K562 (cell line): Measurements from ENCODE around the gene EML2. TPM values are rescaled to one million over a fixed set of nuclear protein-coding genes. Genes with fewer than 3 reads are reported as not detected.

ENCODE experiments used
- AFF1 ChIP-seq, 2 experiments: fragments of 450-650 bp; IDR thresholded peaks; 2 replicates each; pipeline ENCODE4 v1.6.1; 2018; ENCODE audit warnings: mild to moderate bottlenecking in 2 of 2, low read depth in 1 of 2; ENCODE audit not compliant: partially characterized antibody in 2 of 2
- ATF6 ChIP-seq: sonication (generic); formaldehyde crosslinking; IDR thresholded peaks from 2 replicates; pipeline ENCODE4 v1.4.0; 2020; ENCODE audit warnings: mild to moderate bottlenecking, missing genetic modification reagents
- DIDO1 ChIP-seq: fragments of 450-650 bp; IDR thresholded peaks from 2 replicates; pipeline ENCODE4 v1.6.1; 2016; ENCODE audit warnings: low read depth, missing biosample characterization, missing genetic modification characterization
- E2F6 ChIP-seq, 2 experiments: IDR thresholded peaks; 2 replicates each; pipeline ENCODE4 v1.6.1; 2011; ENCODE audit warnings: borderline replicate concordance in 1 of 2, control low read depth in 1 of 2, low read depth in 1 of 2, low read length in 1 of 2, mild to moderate bottlenecking in 1 of 2, mixed read lengths in 1 of 2, moderate library complexity in 1 of 2; ENCODE audit not compliant: insufficient read depth in 1 of 2, insufficient read length in 1 of 2, poor library complexity in 1 of 2, severe bottlenecking in 1 of 2; ENCODE audit errors: extremely low read depth in 1 of 2
- FOXO4 ChIP-seq: fragments of 450-650 bp; formaldehyde crosslinking; IDR thresholded peaks from 2 replicates; pipeline ENCODE4 v1.4.0; 2020; ENCODE audit warnings: mild to moderate bottlenecking, moderate library complexity
- KAT2B ChIP-seq: IDR thresholded peaks from one replicate; pipeline ENCODE4 v1.6.1; 2012; ENCODE audit warnings: low read depth, mild to moderate bottlenecking, control low read depth, inconsistent platforms, low read length, moderate library complexity
- MBD2 ChIP-seq: sonication (generic); IDR thresholded peaks from 2 replicates; pipeline ENCODE4 v1.6.1; 2016; ENCODE audit warnings: low read depth, borderline replicate concordance
- MEIS2 ChIP-seq: fragments of 450-650 bp; IDR thresholded peaks from 2 replicates; pipeline ENCODE4 v1.6.1; 2014; ENCODE audit warnings: mild to moderate bottlenecking; ENCODE audit not compliant: partially characterized antibody
- MIER1 ChIP-seq: fragments of 450-650 bp; IDR thresholded peaks from 2 replicates; pipeline ENCODE4 v1.6.1; 2016; ENCODE audit warnings: antibody characterized with exemption, mild to moderate bottlenecking, low read depth
- RAD21 ChIP-seq, 2 experiments: fragments of 250-450 bp in 1 of 2; fragments of 450-650 bp in 1 of 2; sonication (Bioruptor Pico) in 1 of 2; formaldehyde crosslinking in 1 of 2; IDR thresholded peaks in 1 of 2; conservative IDR thresholded peaks in 1 of 2; 2 replicates each; pipeline versions ENCODE4 v1.4.0 to v1.8.0; 2020 to 2022; ENCODE audit warnings: mild to moderate bottlenecking in 2 of 2, moderate library complexity in 1 of 2
- RBM17 ChIP-seq: fragments of 200-400 bp; formaldehyde crosslinking; IDR thresholded peaks from 2 replicates; pipeline ENCODE4 v1.6.1; 2017; ENCODE audit warnings: low read depth, mild to moderate bottlenecking, low read length, borderline replicate concordance
- RFX1 ChIP-seq: fragments of 450-650 bp; IDR thresholded peaks from 2 replicates; pipeline ENCODE4 v1.6.1; 2016; ENCODE audit warnings: mild to moderate bottlenecking, moderate library complexity
- SREBF1 ChIP-seq: fragments of 150-350 bp; IDR thresholded peaks from 2 replicates; pipeline ENCODE4 v1.6.1; 2014; ENCODE audit warnings: antibody characterized with exemption, low read depth, low read length, borderline replicate concordance
- TARDBP ChIP-seq: fragments of 450-650 bp; IDR thresholded peaks from 2 replicates; pipeline ENCODE4 v1.6.1; 2016
- USF2 ChIP-seq: sonication (generic); formaldehyde crosslinking; IDR thresholded peaks from 2 replicates; pipeline ENCODE4 v1.5.0; 2020; ENCODE audit warnings: missing genetic modification reagents
- ZNF146 ChIP-seq: IDR thresholded peaks from one replicate; pipeline ENCODE4 v1.6.1; 2018; ENCODE audit warnings: missing compliant biosample characterization; ENCODE audit not compliant: unreplicated experiment
- ZNF212 ChIP-seq: fragments of 450-650 bp; formaldehyde crosslinking; IDR thresholded peaks from 2 replicates; pipeline ENCODE4 v1.4.0; 2020; ENCODE audit warnings: mild to moderate bottlenecking
- ZNF57 ChIP-seq: fragments of 450-650 bp; formaldehyde crosslinking; IDR thresholded peaks from 2 replicates; pipeline ENCODE4 v1.4.0; 2020; ENCODE audit warnings: mild to moderate bottlenecking, moderate library complexity
- polyA plus RNA-seq, 8 experiments: library from polyadenylated mRNA; depleted of rRNA in 4 of 8; stranded (reverse) in 5 of 8; unstranded in 3 of 8; fragments of >200 nt; fragmentation: Nextera tagmentation in 2 of 8; fragmentation: Illumina TruSeq in 1 of 8; extraction: Ambion mirVana in 2 of 8; extraction: Trizol in 1 of 8; gene quantifications; 2 replicates each; pipeline versions ENCODE4 v1.2.1 to v1.2.3, GENCODE V29; 2011 to 2014; ENCODE audit warnings: inconsistent platforms in 1 of 8, missing spikeins in 1 of 8
- total RNA-seq, 7 experiments: library from RNA; depleted of rRNA in 6 of 7; stranded (reverse); fragments of >200 nt in 6 of 7; fragmentation: Illumina TruSeq in 2 of 7; extraction: Trizol in 2 of 7; gene quantifications; 2 replicates each; pipeline versions ENCODE4 v1.2.1 to v1.2.3, GENCODE V29; 2011 to 2021; ENCODE audit warnings: low replicate concordance in 1 of 7

EML2 gene
- total and polyA plus RNA-seq, 9 of the 15 experiments (the other 6 are each of a cell fraction or from before 2014, with no cell fraction given) = 2.6 to 69.6 (median 24.8) TPM

GRCh38 chr19:45645631-45646344, 6.6 kb upstream of the EML2 start (continued):
- TF ChIP-seq ZNF212 (CRISPR knock-in tag) (no peak), MIER1 (no peak; the same call in 1 of the 2 replicates), RBM17 (no peak), KAT2B (no peak), MBD2 (peak; percentile 95), TARDBP (peak; percentile 71), SREBF1 (no peak), E2F6 (IDR thresholded peaks at IDR 0.05; ENCODE audit: borderline replicate concordance in 1 of 2, extremely low read depth in 1 of 2, insufficient read depth in 1 of 2, insufficient read length in 1 of 2, low read depth in 1 of 2, low read length in 1 of 2, poor library complexity in 1 of 2, severe bottlenecking in 1 of 2) (peak; percentile 53 to 81), ZNF57 (no peak), FOXO4 (CRISPR knock-in tag) (no peak), ATF6 (CRISPR knock-in tag) (no peak), RAD21 (CRISPR knock-in tag; conservative IDR thresholded peaks at IDR 0.05 in 1 of 2, IDR thresholded peaks at IDR 0.05 in 1 of 2) (no peak), ZNF146 (CRISPR knock-in tag) (no peak), DIDO1 (tag) (no peak), USF2 (CRISPR knock-in tag) (no peak), AFF1 (IDR thresholded peaks at IDR 0.05; ENCODE audit: low read depth in 1 of 2, partially characterized antibody in 2 of 2) (peak; percentile 27 to 80), MEIS2 (peak; percentile 10), RFX1 (no peak)
